Retina (tissue), 1 donor: ENCODE measurements around the gene UPK1B.

ENCODE experiments used
- DNase-seq: peaks from one replicate; pipeline ENCODE4 v3.0.0-alpha.2; 2016

UPK1B gene

GRCh38 chr3:119177321-119177720 is 3.9 kb downstream of the UPK1B start:
- DNase-seq, result no peak

DNA sequence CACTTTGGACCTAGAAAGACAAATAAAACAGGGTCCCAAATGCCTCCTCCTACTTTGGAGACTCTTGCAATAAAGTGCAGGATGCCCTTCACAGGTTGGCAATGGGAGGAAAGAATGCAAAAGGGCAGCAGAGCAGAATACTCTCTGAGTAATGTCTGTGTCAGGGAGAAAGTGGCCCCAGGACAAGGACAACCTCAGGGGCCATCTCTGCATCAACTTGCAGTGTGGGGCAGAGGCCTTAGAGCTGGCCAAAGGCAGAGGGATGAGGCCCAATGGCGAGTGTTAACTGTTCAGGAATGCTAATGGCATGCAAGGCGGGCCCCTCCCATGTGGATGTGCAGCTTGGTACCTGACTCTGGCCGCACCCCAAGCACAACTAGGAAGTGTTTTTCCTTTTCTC is 8.4 kb downstream of the UPK1B start:
- DNase-seq, result no peak

GRCh38 chr3:119184111-119184510 is 10.7 kb downstream of the UPK1B start:
- no peak for DNase-seq

- no peak for DNase-seq
Measured at GRCh38 chr3:119184796-119185570, 11.6 kb downstream of the UPK1B start.

DNA sequence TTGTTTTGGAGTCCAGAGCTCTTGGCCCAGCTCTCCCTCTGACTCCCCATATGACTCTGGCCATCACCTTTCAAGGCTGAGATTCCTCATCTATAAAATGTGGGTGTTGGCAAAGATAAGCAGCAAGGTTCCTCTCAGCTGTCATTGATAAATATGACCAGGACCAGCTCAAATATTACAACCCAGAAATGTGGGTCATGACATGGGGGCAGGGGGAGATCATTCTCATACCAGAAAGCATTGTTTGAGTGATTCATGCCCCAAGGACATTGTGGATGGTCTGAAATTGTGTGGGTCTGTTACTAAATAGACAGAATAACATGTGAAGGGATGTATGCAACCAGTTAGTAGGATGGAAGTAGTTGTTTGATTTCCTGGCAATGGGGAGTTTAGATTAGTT is 13.9 kb downstream of the UPK1B start:
- no peak for DNase-seq

DNA sequence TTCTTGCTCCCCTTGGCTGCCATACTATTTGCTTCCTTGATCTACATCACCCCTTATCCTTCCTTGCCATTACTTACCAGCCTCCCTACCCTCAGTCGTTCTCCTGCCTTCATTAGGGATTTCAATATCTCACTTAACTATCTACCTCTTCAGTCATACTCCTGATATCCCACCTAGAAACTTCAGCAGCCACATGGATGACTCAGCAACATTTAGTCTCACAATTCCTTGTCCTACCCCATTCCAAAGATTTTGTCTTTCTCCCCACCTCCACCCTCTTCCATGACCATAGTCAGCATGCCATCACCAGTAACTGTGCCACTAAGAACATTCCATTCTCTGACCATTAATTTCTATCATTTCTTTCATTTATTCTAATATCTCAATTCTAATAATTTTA is 18.4 kb downstream of the UPK1B start:
- DNase-seq, result no peak

- DNase-seq, result no peak
Measured at GRCh38 chr3:119194237-119195150, 21.1 kb downstream of the UPK1B start.

DNA sequence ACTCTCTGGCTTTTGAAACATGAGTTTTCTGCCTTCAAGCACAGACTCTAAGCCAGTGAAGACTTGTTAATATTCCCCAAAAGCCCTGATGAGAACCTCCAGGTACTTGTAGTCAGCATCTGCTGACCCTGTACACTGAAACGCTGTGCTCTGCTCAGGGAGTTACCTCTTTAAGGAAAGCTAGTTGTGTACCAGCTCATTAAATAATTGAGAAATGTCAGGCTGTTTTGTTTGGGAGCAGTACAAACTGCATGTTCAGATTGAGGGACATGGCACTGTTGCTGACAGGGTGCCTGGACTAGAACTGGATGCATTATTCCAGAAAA is 21.7 kb downstream of the UPK1B start:
- no peak for DNase-seq

DNA sequence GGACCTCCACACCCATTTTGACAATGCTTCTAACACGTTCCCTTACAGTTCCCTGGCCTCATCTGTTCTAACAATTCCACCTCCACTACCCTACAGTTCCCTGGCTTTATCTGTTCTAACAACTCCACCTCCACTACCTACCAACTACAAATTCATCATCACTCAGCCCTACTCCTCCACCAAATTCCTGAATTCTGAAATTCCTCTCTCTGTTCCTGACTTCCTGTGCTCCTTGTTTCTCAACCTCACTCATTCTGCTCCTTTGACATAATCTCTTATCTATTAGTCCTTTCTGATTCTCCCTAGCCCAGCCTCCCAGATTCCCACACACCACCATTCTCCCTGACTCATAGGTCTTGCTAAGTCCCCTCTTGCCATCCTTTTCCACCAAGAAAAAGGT is 22.5 kb downstream of the UPK1B start:
- no peak for DNase-seq

DNA sequence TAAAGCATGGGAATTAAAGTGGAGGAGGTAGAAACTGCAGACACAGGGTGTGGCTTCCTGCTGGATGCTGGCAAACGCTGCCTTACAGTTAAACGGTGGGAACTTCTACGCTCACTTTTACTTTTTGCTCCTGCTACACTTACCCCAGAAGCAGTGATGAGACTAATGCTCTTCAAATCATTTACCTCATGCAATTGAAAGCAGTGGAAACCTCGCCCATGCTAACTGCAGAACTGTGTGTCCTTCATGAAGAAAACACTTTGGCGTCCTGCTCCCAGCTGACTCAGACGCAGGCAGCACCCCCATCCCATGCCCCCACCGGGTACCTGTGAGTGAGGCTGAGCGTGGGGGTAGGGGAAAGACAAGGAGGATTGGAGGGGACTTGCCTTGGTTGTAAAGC is 31.8 kb downstream of the UPK1B start:
- DNase-seq, result no peak

DNA sequence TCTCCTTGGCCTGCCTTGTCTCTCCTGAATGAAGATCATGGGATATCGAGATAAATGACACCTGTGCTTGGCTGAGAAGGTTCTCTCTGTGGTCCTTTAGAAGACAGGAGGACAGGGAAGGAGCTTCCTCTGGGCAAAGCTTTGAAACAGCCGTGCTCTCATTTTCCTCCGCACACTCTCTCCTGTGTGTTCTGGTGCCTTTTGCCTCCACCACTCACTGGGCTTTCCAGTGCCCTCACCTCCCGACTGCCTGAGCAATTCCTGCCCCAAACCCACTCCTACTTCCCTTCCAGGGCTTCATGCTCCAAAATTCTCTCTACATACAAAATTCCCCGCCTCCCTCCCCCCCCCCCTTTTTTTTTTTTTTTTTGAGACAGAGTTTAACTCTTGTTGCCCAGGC is 32.3 kb downstream of the UPK1B start:
- DNase-seq, result no peak

DNA sequence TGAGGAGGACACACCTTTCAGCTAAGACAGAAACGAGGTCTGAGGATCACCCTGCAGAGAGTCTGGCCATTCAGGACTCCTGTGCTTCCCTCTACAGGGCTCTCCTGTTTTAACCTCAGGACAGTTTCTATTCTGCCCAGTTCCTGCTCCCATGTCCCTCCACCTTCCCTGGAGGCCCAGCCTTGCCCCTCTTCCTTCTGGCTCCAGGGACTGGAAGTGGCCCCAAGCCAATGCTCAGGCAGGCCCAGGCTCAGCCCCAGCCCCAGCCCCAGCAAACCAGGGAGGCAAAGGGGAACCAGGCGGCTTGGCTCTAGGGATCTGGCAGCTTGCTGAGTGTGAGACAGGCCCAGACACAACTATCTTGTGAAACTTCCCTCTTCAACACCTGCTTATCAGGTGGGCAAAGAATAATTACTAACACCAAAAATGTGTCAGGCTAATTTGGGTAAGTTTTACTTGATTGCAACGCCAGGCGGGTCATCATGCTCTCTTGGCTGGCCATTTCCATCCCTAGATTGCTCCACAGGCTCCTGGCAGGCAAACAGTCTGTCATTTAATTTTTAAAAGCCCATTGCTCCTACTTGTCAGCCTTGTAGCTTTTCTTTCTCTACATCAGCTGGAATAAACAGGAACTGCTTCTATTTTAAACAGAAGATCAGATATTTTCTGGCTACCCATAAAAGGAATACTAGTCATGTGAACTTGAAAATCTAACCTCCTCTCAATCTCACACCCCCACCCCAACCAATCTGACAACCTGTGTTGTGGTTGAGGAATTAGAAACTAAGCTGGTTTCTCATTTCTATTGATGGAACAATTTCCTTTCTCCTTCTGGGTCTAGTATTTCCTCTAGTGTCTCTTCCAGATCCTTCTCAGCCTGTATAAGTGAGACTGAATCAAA is 33.5 kb downstream of the UPK1B start:
- no peak for DNase-seq

GRCh38 chr3:119207512-119207875 is 34.1 kb downstream of the UPK1B start:
- DNase-seq, result no peak

DNA sequence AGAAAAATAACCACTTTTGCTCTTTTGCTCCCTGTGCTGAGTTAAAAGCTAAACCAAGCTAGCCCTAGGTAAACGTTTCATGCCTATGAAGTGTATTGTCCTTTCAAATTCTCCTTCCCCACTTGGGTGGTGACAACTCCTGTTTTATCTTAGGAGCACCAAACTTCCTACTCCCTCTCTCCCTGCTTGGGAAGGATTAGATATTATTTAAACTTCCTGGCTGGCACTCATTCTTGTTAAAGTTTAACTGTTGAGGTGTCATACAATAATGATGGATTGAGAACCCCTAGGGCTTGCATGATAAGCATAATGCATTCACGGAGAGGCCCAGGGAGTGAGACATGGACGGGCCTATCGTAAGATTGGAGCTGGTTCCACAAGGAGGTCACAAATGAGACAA is 37.8 kb downstream of the UPK1B start:
- DNase-seq, result no peak

DNA sequence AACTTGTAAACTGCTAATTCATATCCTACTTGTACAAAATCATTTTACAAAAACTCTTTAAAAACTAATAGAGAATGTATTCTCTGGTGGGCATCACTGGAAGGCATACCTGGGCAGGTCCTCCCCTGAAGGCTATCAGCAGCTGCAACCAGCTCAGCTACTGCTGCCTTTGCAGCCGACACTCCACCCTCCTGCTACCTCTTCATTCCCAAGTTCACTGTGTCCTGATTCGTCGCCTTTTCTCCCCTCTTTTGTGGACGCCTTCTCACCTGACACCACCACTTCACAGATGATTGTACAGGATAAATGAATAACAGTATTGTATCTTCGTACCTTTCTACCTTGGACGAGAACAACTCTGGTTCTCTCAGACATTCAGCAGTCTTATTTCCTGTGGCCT is 38.4 kb downstream of the UPK1B start:
- DNase-seq, result no peak

DNA sequence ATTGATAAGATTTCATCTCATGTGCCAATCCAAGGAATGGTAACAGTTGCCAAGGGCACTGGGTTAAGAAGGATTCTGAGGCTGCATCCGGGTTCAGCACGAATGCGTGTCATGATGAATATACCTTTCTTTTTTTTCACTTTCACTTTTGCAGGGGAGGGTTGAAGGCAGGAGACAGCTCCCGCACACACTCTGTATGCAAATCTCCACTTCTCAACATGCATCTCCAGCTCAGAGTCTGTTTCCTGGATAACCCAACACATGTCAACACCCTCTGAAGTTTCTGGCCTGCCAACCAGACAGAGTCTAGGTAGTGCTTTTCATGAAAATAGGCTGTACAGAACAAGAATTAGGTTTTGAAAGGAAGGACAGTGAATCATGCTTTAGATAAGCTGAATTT is 45.7 kb downstream of the UPK1B start:
- no peak for DNase-seq

DNA sequence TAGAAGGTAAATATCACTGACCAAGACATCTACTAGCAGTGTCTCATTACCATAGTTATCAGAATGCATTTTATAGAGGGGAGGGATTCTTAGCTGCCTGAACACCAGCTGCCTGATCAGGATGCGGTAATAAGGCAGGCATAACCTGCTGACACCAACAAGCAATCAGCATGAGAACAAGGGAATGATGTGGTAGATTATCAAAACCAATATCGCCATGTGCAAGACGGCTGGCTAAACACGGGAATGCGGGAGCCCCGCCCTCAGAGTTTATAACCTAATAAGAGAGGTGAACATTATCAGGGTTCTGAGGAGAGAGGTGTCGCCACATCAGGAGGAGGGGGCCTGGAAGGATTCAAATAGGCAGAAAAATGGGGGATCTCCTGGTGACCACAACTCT is 46.8 kb downstream of the UPK1B start:
- DNase-seq, result no peak

- no peak for DNase-seq
Measured at GRCh38 chr3:119220970-119221667, 47.7 kb downstream of the UPK1B start.

DNA sequence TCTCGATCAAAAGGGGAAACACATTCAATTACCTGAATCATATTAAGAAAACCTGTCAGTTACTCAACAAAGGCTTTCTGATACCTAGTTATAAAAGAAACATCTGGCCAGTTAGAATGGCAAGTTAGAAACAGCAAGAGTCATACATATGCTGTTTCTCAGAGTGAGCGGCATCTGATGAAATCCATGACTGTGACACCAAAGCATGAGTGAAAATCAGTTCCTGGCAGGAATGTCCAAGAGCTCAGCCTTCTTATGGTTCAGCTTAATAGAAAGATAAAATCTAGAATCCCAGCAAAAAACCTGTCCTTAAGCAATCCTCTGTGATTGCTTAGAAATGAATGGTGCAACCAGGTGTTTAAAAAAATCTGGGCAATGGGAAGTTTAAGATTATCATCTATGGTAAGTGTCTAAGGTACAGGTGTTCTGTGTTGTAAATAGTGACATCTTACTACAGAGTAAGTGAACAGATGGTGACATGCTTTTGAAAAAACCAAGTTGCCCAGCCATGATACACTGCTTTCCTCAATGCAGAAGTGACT is 48.5 kb downstream of the UPK1B start:
- no peak for DNase-seq

DNA sequence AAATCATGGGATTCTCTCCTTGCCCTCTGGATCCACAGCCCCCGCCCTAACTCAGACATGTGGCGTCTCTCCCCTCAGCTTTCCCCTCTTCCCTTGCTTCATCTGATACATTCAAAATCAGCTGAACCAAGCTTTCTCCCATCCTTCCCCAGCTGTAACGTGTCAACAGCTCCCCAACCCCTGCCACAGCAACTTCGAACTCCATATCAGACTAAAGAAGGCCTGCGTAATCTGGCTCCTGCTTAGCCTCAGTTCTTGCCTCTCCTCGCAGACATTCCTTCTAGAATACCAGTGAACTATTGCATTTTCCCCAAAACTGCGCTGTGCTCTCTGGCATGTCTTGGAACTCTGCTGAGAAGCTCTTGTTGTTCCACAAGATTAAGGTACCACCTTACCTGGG is 49.0 kb downstream of the UPK1B start:
- no peak for DNase-seq

DNA sequence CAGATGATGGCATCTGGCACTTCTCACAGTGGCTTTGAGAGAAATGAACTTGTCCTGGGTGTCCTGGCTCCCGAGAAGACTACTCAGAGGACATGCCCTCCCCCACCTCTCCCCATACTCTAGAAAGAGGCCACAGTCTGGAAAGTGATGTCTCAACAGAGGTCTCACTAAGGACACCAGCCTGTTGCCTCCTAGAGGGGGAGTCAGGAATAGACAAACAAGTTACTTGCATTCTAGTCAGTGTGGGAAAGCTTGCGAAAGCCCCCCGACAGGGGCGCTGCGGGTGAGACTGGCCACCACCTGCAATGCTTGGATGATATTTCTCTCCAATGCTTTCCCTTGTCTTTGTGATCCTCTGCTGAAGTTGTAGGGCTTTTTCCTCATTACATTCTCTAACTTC is 50.1 kb downstream of the UPK1B start:
- no peak for DNase-seq

- DNase-seq, result no peak
Measured at GRCh38 chr3:119225121-119225520, 51.7 kb downstream of the UPK1B start.
